Fibroblast of skin of right quadriceps (primary cell): ENCODE measurements around the gene HOXC9.

ENCODE experiments used
- DNase-seq: peaks from one replicate; pipeline ENCODE4 v3.0.0-alpha.2; 2013

The HOXC9 gene

DNA sequence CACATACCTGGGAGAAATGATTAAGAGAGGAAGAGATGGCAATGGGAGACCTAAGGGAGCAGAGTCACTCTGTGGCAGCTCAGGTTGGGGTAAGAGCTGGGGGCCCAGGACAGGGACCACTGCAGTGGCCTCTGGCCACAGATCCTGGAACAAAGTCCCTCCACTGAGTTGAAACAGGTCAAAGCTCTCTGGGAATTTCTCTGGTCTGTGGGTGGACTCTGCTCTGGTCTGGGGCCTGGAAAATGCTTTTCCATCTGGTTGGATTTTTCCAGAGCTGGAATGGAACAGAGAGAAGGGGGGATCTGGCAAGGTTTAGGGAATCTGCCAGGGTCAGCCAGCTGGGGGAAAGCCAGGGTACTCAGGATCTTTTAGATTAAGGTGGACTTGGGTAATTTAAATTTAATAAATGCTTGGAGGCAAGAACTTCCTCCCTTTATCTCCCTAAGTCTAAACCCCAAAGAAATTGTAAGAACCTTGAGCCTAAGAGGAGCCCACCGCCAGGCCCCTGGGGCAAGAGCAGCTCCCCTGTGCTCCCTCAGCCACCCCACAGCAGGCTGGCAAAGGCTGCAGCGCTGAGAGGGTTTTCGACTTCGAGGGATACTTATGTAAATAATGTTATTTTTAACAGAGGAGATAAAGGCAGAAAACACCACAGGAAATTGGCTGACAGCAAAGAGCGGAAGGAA is 11.3 kb upstream of the HOXC9 start:
- DNase-seq, result no peak

DNA sequence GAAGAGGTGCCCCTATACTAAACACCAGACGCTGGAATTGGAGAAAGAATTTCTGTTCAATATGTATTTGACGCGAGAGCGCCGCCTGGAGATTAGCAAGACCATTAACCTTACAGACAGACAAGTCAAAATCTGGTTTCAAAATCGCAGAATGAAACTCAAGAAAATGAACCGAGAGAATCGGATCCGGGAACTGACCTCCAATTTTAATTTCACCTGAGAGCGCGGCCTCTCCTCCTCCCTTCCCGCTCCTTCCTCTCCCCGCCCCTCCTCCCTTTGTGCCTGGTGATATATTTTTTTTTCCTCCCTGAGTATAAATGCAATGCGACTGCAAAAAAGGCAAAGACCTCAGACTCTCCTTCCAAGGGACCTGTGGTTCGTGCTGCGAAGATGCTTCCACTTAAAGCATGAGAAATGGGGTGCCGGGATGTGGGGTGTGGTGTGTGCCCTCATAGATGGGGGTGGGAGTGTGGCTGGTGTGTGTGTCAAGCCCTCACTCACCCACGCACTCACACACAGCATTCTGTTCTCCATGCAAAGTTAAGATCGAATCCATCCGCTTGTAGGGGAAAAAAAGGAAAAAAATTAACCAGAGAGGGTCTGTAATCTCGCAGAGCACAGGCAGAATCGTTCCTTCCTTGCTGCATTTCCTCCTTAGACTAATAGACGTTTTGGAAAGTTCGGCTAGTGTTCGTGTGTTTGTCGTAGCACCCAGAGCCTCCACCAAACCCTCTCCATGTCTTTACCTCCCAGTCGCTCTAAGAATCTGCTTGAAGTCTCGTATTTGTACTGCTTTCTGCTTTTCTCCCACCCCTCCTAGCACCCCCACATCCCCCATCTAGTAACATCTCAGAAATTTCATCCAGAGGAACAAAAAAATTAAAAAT is 10.5 kb upstream of the HOXC9 start:
- peak; percentile 89 for DNase-seq

DNA sequence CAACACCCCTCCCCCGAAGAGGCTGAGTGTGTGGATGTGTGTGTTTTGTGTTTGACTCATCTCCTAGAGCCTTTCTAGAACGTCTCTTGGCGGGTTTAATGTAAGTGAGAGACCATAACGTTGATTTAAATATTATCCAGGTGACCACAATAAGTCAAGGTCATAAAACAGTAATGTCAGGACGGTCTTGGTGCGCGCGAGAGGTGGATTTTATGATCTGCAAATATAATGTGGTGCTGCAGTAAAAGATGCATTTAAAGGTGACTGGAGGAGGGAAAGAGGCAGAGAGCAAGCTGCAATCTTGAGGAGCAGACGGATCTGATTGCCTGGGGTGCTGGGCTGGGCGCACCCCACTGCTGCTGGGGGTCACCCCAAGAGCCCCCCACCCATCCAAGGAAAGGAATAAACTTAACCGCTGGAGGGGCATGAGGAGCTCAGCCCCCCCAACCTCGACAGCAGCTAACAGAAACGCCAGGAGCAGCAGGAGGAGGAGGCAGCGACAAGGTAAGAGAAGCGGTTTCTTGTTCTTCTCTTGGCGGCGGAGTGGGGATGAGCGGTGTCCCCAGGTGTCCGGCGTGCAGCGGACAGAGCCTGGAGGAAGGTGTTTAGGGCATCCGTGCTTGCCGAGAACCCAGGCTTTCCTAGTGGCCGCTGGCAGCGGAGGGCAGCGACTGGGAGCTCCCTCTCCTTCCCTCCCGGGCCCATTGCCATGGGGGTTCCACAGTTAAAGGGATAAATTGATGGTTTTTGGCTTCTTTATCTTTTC is 9.5 kb upstream of the HOXC9 start:
- DNase-seq, result peak; percentile 87

DNA sequence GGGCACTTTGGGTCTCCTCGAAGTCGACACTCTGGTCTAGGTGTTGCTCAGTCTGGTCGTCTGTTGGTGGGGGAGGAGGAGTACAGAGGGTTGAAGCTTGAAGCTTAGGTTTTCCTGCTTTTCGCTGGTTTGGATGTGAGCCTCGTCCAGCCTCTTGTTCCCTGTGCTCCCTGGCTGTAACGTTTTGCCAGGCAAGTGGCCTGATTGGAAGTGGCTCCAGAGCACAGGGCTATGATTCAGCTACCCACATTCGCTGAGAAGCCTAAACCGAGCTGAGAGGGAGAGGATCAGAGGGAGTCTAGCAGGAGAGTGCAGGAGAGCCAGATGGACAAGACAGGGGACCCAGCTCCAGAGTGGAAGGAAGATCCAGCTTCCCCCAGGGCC is 8.9 kb upstream of the HOXC9 start:
- peak; percentile 83 for DNase-seq

DNA sequence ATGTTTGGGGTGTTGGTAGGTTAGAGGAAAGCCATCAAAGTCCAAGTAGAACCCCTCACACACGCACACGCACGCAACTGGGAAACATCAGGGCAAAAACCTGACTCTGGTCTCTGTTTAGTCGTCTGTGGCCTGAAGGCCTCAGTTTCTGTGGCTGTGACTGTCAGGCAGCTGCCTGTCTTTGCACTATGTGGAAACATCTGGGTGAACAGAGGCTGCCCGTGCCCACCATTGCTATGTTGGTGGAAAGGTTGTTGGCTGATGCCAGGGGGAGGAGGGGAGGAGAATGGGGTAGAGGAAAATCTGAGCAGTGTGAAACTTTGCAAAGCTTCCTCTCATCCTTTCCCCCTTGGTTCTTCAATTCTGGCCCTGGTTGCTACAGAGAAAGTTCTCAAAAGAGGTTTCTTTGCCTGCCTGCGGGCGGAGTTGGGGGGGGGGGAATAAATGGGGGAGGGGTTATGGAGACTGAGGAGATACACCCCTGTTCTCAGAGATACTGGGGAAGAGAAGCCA is 7.5 kb upstream of the HOXC9 start:
- no peak for DNase-seq

DNA sequence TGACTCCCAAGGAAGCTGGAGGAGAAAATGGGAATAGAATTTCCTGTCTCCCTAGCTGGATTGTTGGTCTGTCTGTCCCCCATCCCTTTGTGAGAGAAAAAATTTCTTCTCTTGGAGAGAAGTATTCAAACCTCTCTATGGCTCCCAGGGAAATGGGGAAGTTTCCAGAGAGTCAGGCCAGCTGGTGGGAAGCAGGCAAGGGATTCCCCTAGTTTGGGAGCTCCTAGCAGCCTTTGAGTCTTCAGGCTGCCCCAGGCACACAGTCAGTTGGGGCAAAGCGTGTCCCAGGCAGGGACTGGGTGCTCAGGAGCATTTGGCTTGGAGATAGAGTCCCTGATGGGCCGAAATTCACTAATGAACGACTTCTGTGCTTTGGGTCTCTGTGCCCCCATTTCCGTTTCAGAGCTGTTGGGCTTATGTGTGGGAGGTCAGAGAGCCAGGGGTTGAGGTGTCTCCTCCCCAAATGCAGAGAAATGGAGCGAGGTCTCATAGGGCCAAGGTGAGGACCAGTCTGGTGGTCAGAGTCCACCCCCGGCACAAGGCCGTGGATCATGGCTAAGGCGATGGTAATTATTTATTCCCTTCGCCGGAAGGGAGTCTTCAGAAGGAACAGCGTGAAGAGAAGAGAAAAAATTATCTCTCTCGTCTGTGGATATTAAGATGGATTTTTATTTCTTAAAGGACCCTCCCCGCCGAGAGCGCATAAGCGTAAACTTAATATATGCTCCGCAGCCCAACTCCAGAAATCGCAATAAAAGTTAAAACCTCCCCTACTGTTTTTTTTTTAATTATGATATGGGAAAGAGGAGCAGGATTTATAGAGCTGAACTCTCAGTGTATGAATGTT is 6.6 kb upstream of the HOXC9 start:
- no peak for DNase-seq

DNA sequence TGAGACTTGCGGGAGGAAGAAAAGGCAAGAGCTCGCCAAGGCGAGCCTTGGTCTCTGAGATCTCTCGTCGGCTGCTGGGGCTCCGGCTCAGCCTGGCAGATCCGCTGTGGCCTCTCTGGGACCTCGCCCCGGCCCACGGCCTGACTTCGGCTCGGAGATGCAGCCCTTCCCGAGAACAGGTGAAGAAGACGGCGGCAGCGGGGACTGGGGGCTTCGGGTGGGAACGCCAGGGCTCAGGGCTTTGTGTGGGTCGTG is 6.0 kb upstream of the HOXC9 start:
- no peak for DNase-seq

DNA sequence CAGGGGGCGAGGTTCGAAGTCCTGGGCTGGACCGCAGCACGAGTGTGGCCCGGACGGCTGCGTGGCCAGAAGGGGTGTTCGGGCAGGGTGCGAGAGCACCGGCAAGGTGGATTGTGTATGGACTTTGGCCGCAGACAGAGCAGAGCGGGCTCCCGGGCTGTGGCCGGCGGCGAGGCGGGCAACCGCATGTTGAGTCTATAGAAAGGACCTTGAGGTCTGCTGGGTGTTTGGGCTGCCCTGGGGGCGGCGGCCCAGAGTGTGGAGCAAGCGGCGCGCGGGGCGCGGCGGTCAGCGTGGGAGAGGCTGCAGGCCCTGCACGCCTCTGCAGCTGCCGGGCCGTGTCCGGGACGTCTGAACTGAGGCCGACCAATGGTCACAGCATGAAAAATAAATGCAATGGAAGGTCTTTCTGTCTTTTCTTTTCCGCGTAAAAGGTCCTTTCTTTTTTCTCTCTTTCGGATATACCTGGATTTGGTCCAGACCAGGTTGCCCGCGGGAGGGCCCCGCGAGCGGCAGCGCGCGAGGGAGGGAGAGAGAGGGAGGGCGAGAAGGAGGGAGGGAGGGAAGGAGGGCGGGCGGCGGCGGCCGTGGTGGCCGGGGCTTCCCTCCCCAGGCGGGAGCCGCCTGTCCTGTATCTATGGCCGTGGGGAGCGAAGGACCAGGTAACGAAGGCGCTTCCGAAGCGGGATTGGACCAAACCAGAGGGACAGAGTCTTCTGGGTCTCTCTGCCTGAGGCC is 5.5 kb upstream of the HOXC9 start:
- DNase-seq, result no peak

DNA sequence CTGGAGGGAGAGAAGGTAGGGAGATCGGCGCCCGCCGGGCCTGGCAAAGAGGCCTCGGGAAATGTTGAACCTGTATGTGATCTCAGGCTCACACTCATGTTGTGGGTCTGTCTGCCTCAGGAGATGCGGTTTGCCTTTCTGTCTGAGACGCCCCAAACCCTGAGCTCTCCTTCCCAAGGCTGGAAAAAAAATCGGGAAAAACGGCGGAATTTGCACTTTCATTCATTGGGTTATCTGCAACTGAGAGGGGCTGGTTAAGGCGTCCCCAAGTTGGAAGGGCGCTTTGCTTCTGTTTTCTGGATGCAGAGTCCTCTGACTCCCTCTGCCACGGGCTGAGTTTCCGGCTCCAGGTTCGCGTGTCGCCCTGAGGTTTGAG is 5.0 kb upstream of the HOXC9 start:
- DNase-seq, result no peak

DNA sequence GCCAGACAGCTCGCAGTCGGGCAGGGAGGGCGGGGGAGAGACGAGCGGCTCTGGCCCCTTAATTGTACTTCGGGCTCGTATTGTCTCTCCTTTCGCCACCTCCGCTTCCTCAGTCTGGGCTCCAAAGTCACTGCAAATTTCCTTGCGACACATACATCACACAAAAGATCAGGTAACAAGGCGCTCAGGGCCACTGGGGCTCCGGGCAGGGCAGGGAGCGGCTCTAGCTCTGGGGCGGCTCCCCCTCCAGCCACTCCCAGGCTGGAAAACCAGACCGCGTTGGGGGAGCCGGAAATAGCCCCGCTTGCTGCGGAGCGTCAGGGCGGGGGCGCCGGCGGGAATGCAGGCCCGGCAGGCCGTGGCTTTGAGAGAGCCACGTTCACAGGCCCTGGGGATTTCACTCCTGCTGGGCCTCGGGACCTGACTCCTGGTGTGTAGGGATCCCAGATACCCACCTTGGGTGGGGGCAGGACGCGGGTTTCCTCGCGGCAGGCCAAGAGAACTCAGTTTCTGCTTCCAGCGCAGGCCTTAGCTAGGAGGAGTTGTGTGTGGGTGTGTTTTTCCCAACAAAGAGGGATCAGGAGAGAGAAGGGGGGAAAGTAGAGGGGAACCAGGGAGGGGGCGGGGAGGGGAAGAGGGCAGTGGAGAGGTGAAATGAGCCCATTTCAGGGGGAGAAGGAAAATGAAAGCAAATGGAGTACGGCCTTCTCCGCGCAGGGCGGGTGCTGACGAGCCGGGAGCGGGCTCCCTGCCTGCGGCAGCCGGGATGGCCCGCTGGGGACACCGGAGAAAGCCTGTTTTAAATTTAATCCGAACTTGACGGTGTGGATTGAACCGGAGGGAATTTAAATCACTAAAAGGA is 4.4 kb upstream of the HOXC9 start:
- peak; percentile 84 for DNase-seq

DNA sequence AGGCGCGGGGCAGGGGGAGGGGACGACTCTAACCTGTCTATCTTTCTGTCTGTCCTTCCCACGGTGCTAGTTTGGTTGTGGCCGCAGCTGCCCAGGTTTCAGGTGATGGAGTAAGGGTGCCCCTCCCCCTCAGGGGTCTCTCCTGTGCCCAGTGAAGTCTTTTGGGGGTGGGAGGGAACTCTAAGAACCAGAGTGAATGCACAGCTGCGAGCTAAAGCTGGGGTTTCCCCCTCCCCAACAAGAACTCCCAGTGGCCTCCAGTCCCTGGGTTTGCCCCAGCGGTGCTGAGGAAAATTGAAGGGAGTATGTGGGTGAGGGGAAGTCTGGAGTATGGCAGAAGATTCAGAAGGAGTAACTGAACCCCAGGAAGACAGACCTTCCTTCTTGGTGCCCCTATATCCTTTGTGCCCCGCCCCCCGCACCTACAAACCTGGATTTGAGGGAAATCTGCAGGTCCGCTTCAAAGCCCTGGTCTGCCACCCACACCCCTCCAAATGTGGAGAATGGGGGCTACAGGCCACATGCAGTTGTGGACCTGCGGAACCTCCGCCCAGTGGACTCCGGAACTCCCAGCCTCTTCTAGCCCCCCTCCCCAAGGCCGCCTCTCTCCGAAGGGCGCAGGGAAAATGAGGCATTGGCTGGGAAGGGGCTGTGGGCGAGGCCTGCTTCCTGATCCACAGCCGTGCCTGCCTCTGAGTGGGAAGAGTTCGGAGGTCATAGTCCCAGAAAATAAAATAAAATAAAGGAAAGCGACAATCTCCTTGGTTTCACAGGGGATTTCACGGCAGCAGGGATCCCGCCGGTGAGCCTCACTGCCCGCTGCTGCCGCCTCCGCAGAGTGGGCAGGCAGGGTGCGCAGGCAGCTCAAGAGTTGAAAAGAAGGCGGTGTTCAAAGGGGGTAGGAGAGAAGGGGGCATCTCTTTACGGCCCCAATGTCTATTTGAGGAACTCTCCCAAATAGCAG is 3.4 kb upstream of the HOXC9 start:
- DNase-seq, result no peak

DNA sequence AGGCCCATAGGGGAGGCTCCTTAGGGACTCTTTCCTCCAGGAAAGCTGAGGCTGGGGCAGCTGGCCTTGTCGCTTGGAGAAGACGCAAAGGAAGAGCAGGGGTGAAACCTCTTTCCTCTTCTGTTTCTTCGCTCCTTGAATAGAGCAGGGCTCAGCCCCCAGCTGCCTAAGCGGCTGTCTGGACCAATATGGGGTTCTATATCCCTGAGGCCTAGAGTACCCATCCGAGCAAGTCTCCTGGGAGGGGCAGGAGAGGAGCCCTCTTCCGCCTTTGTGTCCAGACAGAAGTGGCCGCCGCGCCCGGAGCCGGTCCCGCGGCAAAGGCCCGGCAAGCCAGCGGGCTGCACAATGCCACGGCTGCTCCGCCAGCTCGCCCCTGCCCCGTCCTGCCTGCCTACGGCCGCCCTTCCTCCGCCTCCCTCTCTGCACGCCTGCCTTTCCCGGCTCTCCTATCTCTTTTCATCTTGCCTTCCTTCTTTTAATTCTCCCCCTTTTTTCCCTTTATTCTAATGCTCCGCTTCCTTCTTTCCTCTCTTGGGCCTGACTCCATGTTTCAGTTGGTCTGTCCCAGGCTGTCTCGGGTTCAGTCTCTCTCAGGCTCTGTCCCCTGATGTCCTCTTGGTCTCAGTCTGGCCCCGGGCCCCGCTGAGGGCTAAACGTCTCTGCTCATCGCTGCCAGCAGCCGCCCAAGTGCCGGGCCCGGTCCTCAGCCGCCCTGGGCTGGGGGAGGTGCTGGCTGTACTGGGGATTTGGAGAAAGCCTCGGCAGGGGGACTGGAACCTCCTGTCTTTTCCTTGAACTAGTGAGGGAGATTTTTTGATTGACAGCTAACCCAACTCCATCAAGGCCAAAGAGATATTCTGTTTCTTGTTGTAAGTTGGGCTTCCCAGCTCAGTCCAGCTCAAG is 2.5 kb upstream of the HOXC9 start:
- DNase-seq, result no peak

DNA sequence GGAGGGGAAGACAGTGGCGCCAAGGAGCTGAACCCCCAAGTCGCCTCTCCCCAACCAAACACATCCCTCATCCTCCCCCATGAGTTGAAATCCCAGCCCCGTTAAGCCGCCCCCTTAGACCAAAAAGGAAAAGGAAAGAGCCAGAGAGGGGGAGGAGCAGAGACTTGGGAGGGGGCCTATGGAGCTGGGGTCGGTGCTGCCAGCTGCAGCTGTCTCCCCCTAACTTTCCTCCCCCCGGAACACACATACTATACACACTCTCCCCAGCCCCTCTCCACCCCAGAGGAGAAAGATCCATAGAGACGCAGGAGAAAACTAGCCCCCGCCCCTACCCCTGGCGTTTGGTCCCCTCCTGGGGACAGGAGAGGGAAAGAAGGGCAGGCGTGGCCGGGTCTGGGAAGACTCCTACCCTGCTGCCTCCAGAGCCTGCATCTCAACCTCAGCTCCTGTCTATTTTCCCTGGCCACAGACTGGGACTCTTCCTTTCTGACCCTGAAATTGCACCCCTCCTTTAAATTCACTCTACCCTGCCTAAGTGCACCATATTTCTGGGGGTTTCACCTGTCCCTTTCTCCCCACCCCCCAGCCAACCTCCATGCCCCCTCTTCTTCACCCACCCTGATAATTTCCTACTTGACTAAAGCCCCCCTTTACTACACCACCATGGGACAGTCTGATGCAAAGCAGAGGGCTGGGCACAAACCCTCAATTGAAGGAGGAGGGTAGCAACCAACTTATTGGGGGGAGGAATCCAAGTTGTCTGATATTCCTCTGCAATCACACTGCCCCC is 1.7 kb upstream of the HOXC9 start:
- no peak for DNase-seq

DNA sequence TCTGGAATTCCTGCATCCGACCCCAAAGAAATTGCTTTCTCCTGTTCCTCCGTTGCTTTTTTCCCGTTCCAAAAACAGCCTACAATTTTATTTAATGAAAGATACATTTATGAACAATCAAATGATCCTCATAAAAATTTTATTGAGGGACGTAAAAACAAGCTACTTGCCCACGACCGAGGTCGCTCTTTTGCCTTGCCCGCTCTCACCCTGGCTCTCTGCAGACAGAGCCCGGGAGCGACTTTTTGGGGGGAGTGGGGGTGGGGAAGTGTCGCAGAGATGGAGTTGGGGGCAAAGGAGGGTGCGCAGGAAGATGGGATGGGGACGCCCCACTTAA is 1.1 kb upstream of the HOXC9 start:
- DNase-seq, result no peak

DNA sequence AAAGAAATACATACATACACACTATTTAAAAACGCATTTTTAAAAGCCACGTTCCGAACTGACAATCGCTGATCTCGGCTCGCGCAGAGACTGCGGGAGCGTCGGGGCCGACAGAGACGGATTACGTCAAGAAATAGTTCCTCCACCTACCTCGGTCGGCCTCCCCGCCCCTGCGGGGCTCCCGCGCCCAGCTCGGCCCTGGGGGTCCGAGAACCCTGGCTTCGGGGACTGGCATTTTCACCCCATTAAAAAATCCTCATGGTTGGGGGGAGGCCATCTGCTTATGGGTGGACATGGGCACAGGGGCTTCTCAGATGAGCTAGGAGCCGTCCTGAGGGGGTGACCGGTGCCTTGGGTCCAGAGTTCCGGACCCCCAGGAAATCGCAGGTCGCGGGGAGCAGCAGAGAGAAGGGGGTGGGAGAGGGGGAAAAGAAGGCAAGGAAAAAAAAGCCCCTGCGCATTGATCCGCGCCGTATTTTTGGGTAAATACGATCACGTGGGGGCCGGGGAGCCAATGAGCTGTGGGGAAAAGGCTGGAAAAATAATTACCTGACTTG is 324 bp upstream of the HOXC9 start:
- DNase-seq, result peak; percentile 93

DNA sequence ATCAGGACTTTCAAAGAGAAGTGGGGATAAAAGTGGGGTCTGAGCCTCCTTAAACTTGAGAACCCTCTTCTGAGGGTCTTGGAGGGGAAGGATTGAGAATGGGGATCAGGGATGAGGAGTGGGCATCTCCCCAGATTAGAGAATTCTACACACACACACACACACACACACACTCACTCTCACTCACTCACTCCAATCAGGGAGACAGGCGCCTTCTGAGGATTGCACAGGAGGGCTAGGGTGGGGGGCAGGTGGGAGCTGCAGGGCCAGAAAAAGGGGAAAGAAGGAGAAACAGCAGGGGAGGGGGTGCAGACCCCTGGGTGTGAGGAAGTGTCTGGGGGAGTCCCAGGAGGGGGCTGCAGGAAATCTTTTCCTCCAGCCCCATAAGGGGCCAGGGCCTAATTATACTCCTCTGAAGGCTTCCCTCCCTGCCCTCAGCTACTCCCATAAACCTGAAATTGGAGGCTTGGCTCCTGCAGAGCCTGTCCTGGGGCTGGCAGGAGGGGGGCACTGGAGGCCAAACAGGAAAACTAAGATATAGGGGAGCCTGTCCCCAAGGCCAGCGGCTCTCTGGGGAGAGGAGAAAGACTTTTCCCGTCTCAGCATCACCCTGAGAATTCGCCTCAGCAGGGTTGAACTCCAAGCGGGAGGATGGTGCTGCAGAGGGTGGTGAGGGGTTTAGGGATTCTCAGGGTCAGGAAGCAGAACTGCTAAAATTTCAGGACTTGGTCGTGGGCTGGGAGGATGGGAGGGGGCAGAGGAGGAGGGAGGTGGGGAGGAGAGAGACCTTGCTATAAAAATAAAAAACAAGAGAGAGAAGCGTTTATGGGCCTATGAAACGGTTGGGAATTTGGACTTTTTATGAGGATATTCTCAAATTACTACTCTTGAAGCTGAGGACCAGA is 1.6 kb downstream of the HOXC9 start:
- no peak for DNase-seq
